ENCODE measurements around the gene MIA2. TPM values are rescaled to one million over a fixed set of nuclear protein-coding genes. Genes with fewer than 3 reads are reported as not detected.

The MIA2 gene
- total and polyA plus RNA-seq, 4 donors: 39.2 to 106 (median 56.4) TPM

- Histone ChIP-seq H3K9me3 (ENCODE audit: control insufficient read depth in 4 of 4, low read length in 3 of 4) (no peaks in the 10 kb centered on the region), H3K9ac (ENCODE audit: low read depth in 1 of 2, low read length in 2 of 2) (no peak overlapping the region), H3K4me3 (ENCODE audit: low read depth in 1 of 3, low read length in 3 of 3) (no peak overlapping the region), H3K27me3 (ENCODE audit: control insufficient read depth in 4 of 4, insufficient read depth in 4 of 4, low read length in 3 of 4) (no peaks in the 10 kb centered on the region), H3K36me3 (ENCODE audit: control insufficient read depth in 4 of 4, insufficient read depth in 3 of 4, low read depth in 1 of 4, low read length in 3 of 4) (peaks cover 0 to 10% (median 4%) of the 10 kb centered on the region in 4 donors), H3K27ac (ENCODE audit: low read depth in 1 of 2, low read length in 2 of 2) (no peak overlapping the region), H3K4me1 (ENCODE audit: control insufficient read depth in 4 of 4, insufficient read depth in 4 of 4, low read length in 3 of 4) (peaks cover 0 to 2% (median 0%) of the 10 kb centered on the region in 4 donors)
- no peak for DNase-seq (ENCODE audit: low spot score)
- 91% methylated on average over 12 of the region's 12 CpGs for WGBS
- TF ChIP-seq, protein P1, sequence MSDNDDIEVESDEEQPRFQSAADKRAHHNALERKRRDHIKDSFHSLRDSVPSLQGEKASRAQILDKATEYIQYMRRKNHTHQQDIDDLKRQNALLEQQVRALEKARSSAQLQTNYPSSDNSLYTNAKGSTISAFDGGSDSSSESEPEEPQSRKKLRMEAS (IDR thresholded peaks at IDR 0.05): no peak
- no peak for TF ChIP-seq RAD21 (IDR thresholded peaks at IDR 0.05)
- TF ChIP-seq HNF4G (IDR thresholded peaks at IDR 0.05): no peak
- TF ChIP-seq FOXA1 (IDR thresholded peaks at IDR 0.05): no peak
- TF ChIP-seq JUND (IDR thresholded peaks at IDR 0.05): no peak
- TF ChIP-seq RXRA (IDR thresholded peaks at IDR 0.05): no peak
- no peak for TF ChIP-seq YY1 (IDR thresholded peaks at IDR 0.05)
- TF ChIP-seq HNF4A (conservative IDR thresholded peaks at IDR 0.05): no peak
- TF ChIP-seq SP1 (IDR thresholded peaks at IDR 0.05): no peak
- no peak for TF ChIP-seq EGR1 (IDR thresholded peaks at IDR 0.05; ENCODE audit: low read depth in 2 of 2)
- no peak for TF ChIP-seq ZBTB33 (IDR thresholded peaks at IDR 0.05)
- no peak for TF ChIP-seq NR2F2 (IDR thresholded peaks at IDR 0.05)
- no peak for TF ChIP-seq GABPA (IDR thresholded peaks at IDR 0.05 in 1 of 2, conservative IDR thresholded peaks at IDR 0.05 in 1 of 2)
These were observed 136.7 kb downstream of the MIA2 start for GRCh38 chr14:39370415-39370814.

DNA sequence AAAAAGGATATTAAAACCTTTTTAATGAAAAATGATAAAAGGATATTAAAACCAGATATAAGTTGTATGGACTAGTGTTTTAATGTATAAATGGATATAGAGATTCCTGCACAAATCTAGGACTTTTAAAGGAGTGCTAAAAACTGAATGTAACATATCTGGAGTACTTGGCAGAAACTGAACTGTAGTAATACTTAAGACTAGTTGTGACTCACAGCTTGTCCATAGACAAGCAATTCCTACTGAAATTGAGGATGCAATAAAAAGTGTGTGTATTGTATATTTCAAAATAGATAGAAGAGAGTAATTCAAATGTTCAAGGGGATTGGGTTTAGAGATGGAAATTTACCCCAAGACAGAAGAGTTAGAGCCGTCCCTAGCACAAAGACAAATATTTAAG lies 138.9 kb downstream of the MIA2 start:
- Histone ChIP-seq H3K27me3 (ENCODE audit: control insufficient read depth in 4 of 4, insufficient read depth in 4 of 4, low read length in 3 of 4) (no peaks in the 10 kb centered on the region), H3K9ac (ENCODE audit: low read depth in 1 of 2, low read length in 2 of 2) (no peak overlapping the region), H3K36me3 (ENCODE audit: control insufficient read depth in 4 of 4, insufficient read depth in 3 of 4, low read depth in 1 of 4, low read length in 3 of 4) (peaks cover 0 to 10% (median 4%) of the 10 kb centered on the region in 4 donors), H3K9me3 (ENCODE audit: control insufficient read depth in 4 of 4, low read length in 3 of 4) (no peaks in the 10 kb centered on the region), H3K4me3 (ENCODE audit: low read depth in 1 of 3, low read length in 3 of 3) (no peak overlapping the region), H3K4me1 (ENCODE audit: control insufficient read depth in 4 of 4, insufficient read depth in 4 of 4, low read length in 3 of 4) (peaks cover 0 to 2% (median under 1%) of the 10 kb centered on the region in 4 donors), H3K27ac (ENCODE audit: low read depth in 1 of 2, low read length in 2 of 2) (no peak overlapping the region)
- no peak for TF ChIP-seq FOXA1 (IDR thresholded peaks at IDR 0.05)
- TF ChIP-seq HNF4G (IDR thresholded peaks at IDR 0.05): no peak
- no peak for TF ChIP-seq JUND (IDR thresholded peaks at IDR 0.05)
- TF ChIP-seq RAD21 (IDR thresholded peaks at IDR 0.05): no peak
- TF ChIP-seq NR2F2 (IDR thresholded peaks at IDR 0.05): no peak
- TF ChIP-seq YY1 (IDR thresholded peaks at IDR 0.05): no peak
- TF ChIP-seq REST (IDR thresholded peaks at IDR 0.05): no peak
- no peak for TF ChIP-seq TAF1 (conservative IDR thresholded peaks at IDR 0.05)
- no peak for TF ChIP-seq GABPA (IDR thresholded peaks at IDR 0.05 in 1 of 2, conservative IDR thresholded peaks at IDR 0.05 in 1 of 2)
- no peak for TF ChIP-seq RXRA (IDR thresholded peaks at IDR 0.05)
- TF ChIP-seq ATF3 (IDR thresholded peaks at IDR 0.05): no peak
- TF ChIP-seq, protein P1 (IDR thresholded peaks at IDR 0.05): no peak
- no peak for TF ChIP-seq EGR1 (IDR thresholded peaks at IDR 0.05; ENCODE audit: low read depth in 2 of 2)
- TF ChIP-seq CTCF (IDR thresholded peaks at IDR 0.05; ENCODE audit: low read depth, low read length, missing input control): no peak
- TF ChIP-seq HNF4A (conservative IDR thresholded peaks at IDR 0.05): no peak
- no peak for DNase-seq (ENCODE audit: low spot score)
- WGBS: 99% methylated on average over 1 of the region's 1 CpG

Data from liver (tissue), 9 donors.